ENCODE measurements around the gene BCAS3.

The BCAS3 gene

GRCh38 chr17:61299517-61300513, 622.2 kb downstream of the BCAS3 start:
- ATAC-seq = peak; percentile 69
- TF ChIP-seq ISL1 (CRISPR knock-in tag; IDR thresholded peaks at IDR 0.05) (peak; percentile 30; the same call in 1 of the 2 replicates), ZNF8 (CRISPR knock-in tag; IDR thresholded peaks at IDR 0.05) (no peak), ESRRG (CRISPR knock-in tag; IDR thresholded peaks at IDR 0.05) (0 out of 2 replicates have a peak, but pooled peaks have one; percentile 37), POU6F1 (CRISPR knock-in tag; IDR thresholded peaks at IDR 0.05; ENCODE audit: borderline replicate concordance, low read depth) (peak; percentile 49; the same call in 1 of the 2 replicates), ARNTL (CRISPR knock-in tag; IDR thresholded peaks at IDR 0.05; ENCODE audit: borderline replicate concordance, low read depth) (no peak), TCF4 (CRISPR knock-in tag; IDR thresholded peaks at IDR 0.05; ENCODE audit: borderline replicate concordance) (peak; percentile 61; the same call in 1 of the 2 replicates), GLIS3 (CRISPR knock-in tag; IDR thresholded peaks at IDR 0.05) (no peak), ZNF565 (CRISPR knock-in tag; conservative IDR thresholded peaks at IDR 0.05; ENCODE audit: low read depth) (no peak), SNAI2 (CRISPR knock-in tag; IDR thresholded peaks at IDR 0.05) (0 out of 2 replicates have a peak, but pooled peaks have one; percentile 7), CSDC2 (CRISPR knock-in tag; IDR thresholded peaks at IDR 0.05) (0 out of 2 replicates have a peak, but pooled peaks have one; percentile 56), ZFP30 (CRISPR knock-in tag; IDR thresholded peaks at IDR 0.05) (no peak), CREB5 (CRISPR knock-in tag; IDR thresholded peaks at IDR 0.05; ENCODE audit: low read depth) (no peak), ZC3H10 (CRISPR knock-in tag; IDR thresholded peaks at IDR 0.05) (no peak), CSRNP3 (CRISPR knock-in tag; IDR thresholded peaks at IDR 0.05) (no peak), TSHZ2 (CRISPR knock-in tag; IDR thresholded peaks at IDR 0.05) (no peak), PATZ1 (CRISPR knock-in tag; IDR thresholded peaks at IDR 0.05; ENCODE audit: borderline replicate concordance) (no peak), BACH2 (CRISPR knock-in tag; IDR thresholded peaks at IDR 0.05; ENCODE audit: borderline replicate concordance) (no peak), OSR1 (CRISPR knock-in tag; IDR thresholded peaks at IDR 0.05) (no peak), ZNF70 (CRISPR knock-in tag; IDR thresholded peaks at IDR 0.05) (no peak), PPARA (CRISPR knock-in tag; IDR thresholded peaks at IDR 0.05; ENCODE audit: borderline replicate concordance) (no peak), ZFP3 (CRISPR knock-in tag; IDR thresholded peaks at IDR 0.05) (no peak), RARB (CRISPR knock-in tag; IDR thresholded peaks at IDR 0.05) (no peak)
